Peyer's patch (tissue), 4 donors: ENCODE measurements around the gene BSX. TPM values are rescaled to one million over a fixed set of nuclear protein-coding genes. Genes with fewer than 3 reads are reported as not detected.

ENCODE experiments used
- DNase-seq, 3 donors: peaks; one replicate each; pipeline ENCODE4 v3.0.0-alpha.2; 2017 to 2019
- H3K27ac ChIP-seq, 4 donors: fragments of 200-600 bp; sonication (generic); one replicate each; pipeline ENCODE4 v1.5.1; 2016 to 2019
- H3K27me3 ChIP-seq, 2 donors: fragments of 200-600 bp; sonication (generic); one replicate each; pipeline ENCODE4 v1.5.1; 2019
- H3K36me3 ChIP-seq, 3 donors: fragments of 200-600 bp; sonication (generic); one replicate each; pipeline ENCODE4 v1.5.1; 2016 to 2019
- H3K4me1 ChIP-seq, 4 donors: fragments of 200-600 bp; sonication (generic); one replicate each; pipeline ENCODE4 v1.5.1; 2016 to 2019
- H3K4me3 ChIP-seq, 4 donors: fragments of 200-600 bp; sonication (generic); 1 replicate in 3 of 4; 2 replicates in 1 of 4; pipeline ENCODE4 v1.5.1; 2016 to 2019; ENCODE audit warnings: mild to moderate bottlenecking in 1 of 4
- H3K9me3 ChIP-seq, 4 donors: fragments of 200-600 bp; sonication (generic); one replicate each; pipeline ENCODE4 v1.5.1; 2016 to 2019; ENCODE audit warnings: mild to moderate bottlenecking in 1 of 4
- CTCF ChIP-seq, 6 experiments: fragments of 450-650 bp in 4 of 6; fragments of 200-600 bp in 2 of 6; sonication (generic) in 1 of 6; IDR thresholded peaks; one replicate each; pipeline ENCODE4 v1.5.1; 2017 to 2019; ENCODE audit warnings: antibody characterized with exemption in 6 of 6, mild to moderate bottlenecking in 3 of 6, moderate library complexity in 1 of 6
- POLR2A ChIP-seq, 2 donors: fragments of 450-650 bp; IDR thresholded peaks; one replicate each; pipeline ENCODE4 v1.5.1; 2017; ENCODE audit warnings: antibody characterized with exemption in 2 of 2, mild to moderate bottlenecking in 2 of 2, moderate library complexity in 2 of 2
- total RNA-seq, 4 donors: library from RNA; depleted of rRNA; stranded (reverse); fragments of >200 nt; gene quantifications; one replicate each; pipeline ENCODE4 v1.1.0, GENCODE V29; 2016

BSX gene
- total RNA-seq, 4 donors from 2014 or later = not detected

GRCh38 chr11:122977470-122978298, 4.0 kb downstream of the BSX start:
- H3K36me3 ChIP-seq = no peaks in the 10 kb centered on the region
- peaks cover 0 to 4% (median 0%) of the 10 kb centered on the region in 4 donors for H3K9me3 ChIP-seq
- H3K27ac ChIP-seq = no peak overlapping the region
- peaks cover 0 to 39% of the 10 kb centered on the region in 2 donors for H3K27me3 ChIP-seq
- peaks cover 0 to 20% (median 2%) of the 10 kb centered on the region in 4 donors for H3K4me1 ChIP-seq
- no peak overlapping the region for H3K4me3 ChIP-seq
- no peak for DNase-seq
- TF ChIP-seq CTCF (IDR thresholded peaks at IDR 0.05) (no peak), POLR2A (IDR thresholded peaks at IDR 0.05) (no peak)

GRCh38 chr11:122976734-122977469, 4.7 kb downstream of the BSX start:
- Histone ChIP-seq H3K36me3 (no peaks in the 10 kb centered on the region), H3K9me3 (peaks cover 0 to 4% (median 0%) of the 10 kb centered on the region in 4 donors), H3K27me3 (peaks cover 0 to 37% of the 10 kb centered on the region in 2 donors), H3K4me1 (peaks cover 0 to 19% (median 2%) of the 10 kb centered on the region in 4 donors), H3K27ac (no peak overlapping the region), H3K4me3 (no peak overlapping the region)
- DNase-seq = no peak
- TF ChIP-seq POLR2A (IDR thresholded peaks at IDR 0.05) = no peak
- TF ChIP-seq CTCF (IDR thresholded peaks at IDR 0.05) = no peak

GRCh38 chr11:122976061-122976733, 5.4 kb downstream of the BSX start:
- Histone ChIP-seq H3K4me1 (peaks cover 0 to 14% (median 2%) of the 10 kb centered on the region in 4 donors), H3K9me3 (peaks cover 0 to 4% (median 0%) of the 10 kb centered on the region in 4 donors), H3K36me3 (no peaks in the 10 kb centered on the region), H3K4me3 (no peak overlapping the region), H3K27me3 (peaks cover 0 to 32% of the 10 kb centered on the region in 2 donors), H3K27ac (no peak overlapping the region)
- DNase-seq = no peak
- TF ChIP-seq CTCF (IDR thresholded peaks at IDR 0.05) (no peak), POLR2A (IDR thresholded peaks at IDR 0.05) (no peak)

- no peak for TF ChIP-seq POLR2A (IDR thresholded peaks at IDR 0.05)
- TF ChIP-seq CTCF (IDR thresholded peaks at IDR 0.05) = no peak
- DNase-seq = no peak
- H3K4me3 ChIP-seq = no peak overlapping the region
- no peaks in the 10 kb centered on the region for H3K9me3 ChIP-seq
- no peaks in the 10 kb centered on the region for H3K27me3 ChIP-seq
- no peak overlapping the region for H3K27ac ChIP-seq
- H3K36me3 ChIP-seq = no peaks in the 10 kb centered on the region
- no peaks in the 10 kb centered on the region for H3K4me1 ChIP-seq
These were observed 17.7 kb downstream of the BSX start for GRCh38 chr11:122963961-122964360.

GRCh38 chr11:122954455-122954854, 27.2 kb downstream of the BSX start:
- H3K27me3 ChIP-seq = no peaks in the 10 kb centered on the region
- DNase-seq = no peak
- no peak for TF ChIP-seq POLR2A (IDR thresholded peaks at IDR 0.05)
- TF ChIP-seq CTCF (IDR thresholded peaks at IDR 0.05) = no peak

More at GRCh38 chr11:122954455-122954854, 27.2 kb downstream of the BSX start:
- H3K27ac ChIP-seq = no peak overlapping the region
- no peaks in the 10 kb centered on the region for H3K36me3 ChIP-seq
- H3K4me1 ChIP-seq = no peaks in the 10 kb centered on the region
- no peaks in the 10 kb centered on the region for H3K9me3 ChIP-seq
- H3K4me3 ChIP-seq = no peak overlapping the region
